Prostate gland (tissue), 2 donors: ENCODE results near the gene NDST1.

Experiments
- CTCF ChIP-seq, 4 experiments: fragments of 200-600 bp in 2 of 4; fragments of 450-650 bp in 2 of 4; sonication (generic) in 2 of 4; IDR thresholded peaks; 1 replicate in 3 of 4; 2 replicates in 1 of 4; pipeline ENCODE4 v1.5.1; 2016 to 2019; ENCODE audit warnings: antibody characterized with exemption in 4 of 4, mild to moderate bottlenecking in 2 of 4, moderate library complexity in 2 of 4
- POLR2A ChIP-seq: fragments of 450-650 bp; IDR thresholded peaks from one replicate; pipeline ENCODE4 v1.6.1; 2016; ENCODE audit warnings: antibody characterized with exemption, mild to moderate bottlenecking

GRCh38 chr5:150497989-150498317, 10.0 kb upstream of the NDST1 start:
- TF ChIP-seq CTCF (IDR thresholded peaks at IDR 0.05) (no peak), POLR2A (no peak)
